ENCODE data around the gene MEGF8. TPM values are rescaled to one million over a fixed set of nuclear protein-coding genes. Genes with fewer than 3 reads are reported as not detected.

MEGF8 gene
- polyA plus RNA-seq, 4 donors, result 32.5 to 48.3 (median 35.7) TPM

DNA sequence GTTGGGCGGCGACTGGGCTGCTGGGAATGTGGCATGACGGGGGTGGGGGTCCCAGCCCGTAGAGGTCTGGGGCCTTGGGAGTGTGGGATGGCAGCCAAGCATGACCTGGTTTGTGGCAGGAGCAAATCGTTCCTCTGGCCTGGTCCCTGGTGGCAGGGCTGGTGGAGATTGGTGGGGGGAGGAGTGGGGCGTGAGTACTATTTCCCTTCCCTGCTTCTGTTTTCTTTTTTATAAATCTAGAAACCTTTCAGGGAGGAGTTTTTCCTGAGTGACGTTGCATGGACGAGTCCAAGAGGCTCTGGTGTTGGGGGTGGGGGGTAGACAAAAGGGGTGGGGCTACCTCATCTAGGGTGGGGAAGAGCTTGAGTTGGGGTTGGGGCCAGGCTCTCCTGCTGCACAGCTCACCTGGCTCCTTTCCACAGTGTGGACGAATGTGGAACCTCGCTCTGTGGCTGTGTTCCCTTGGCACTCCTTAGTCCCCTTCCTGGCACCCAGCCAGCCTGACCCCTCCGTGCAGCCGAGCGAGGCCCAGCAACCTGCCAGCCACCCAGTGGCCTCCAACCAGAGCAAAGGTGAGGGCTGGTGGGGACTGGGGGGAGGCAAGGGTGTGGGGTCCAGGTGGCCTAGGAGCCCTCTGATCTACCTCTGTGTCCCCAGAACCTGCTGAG is 39.0 kb upstream of the MEGF8 start:
- no peak for DNase-seq (ENCODE audit: low read depth in 4 of 4, low spot score in 3 of 4)

DNA sequence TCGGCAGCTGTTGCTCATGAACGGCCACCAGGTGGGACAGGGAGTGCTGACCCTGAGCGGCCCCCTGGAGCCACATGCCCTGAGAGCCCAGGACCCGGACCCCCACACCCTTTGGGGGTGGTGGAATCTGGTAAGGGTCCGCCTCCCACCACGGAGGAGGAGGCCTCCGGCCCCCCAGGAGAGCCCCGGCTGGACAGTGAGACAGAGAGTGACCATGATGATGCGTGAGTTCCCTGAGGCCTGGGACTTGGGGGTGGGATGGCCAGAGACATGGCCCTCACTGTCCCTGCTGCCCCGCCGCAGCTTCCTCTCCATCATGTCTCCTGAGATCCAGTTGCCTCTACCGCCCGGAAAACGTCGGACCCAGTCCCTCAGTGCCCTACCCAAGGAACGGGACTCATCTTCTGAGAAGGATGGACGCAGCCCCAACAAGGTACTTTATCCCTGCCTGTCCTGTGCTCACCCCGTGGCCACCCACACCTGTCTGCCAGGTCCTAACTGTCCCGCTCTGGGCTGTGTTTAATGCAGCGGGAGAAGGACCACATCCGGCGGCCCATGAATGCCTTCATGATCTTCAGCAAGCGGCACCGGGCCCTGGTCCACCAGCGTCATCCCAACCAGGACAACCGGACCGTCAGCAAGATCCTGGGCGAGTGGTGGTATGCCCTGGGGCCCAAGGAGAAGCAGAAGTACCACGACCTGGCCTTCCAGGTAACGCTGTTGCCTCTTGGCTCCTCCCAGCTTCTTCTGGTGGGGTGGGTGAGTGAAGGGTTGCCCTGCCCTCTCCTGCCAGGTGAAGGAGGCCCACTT is 38.2 kb upstream of the MEGF8 start:
- DNase-seq (ENCODE audit: low read depth in 4 of 4, low spot score in 3 of 4), result no peak

DNA sequence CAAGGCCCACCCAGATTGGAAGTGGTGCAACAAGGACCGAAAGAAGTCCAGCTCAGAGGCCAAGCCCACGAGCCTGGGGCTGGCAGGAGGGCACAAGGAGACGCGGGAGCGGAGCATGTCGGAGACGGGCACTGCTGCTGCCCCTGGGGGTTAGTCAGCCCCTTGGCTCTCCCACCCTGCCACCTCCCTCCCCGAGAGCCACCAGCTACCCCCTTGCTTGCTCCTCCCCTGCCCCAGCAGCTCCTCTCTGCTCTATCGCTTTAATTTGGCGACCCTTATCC is 37.7 kb upstream of the MEGF8 start:
- DNase-seq (ENCODE audit: low read depth in 4 of 4, low spot score in 3 of 4), result no peak

DNA sequence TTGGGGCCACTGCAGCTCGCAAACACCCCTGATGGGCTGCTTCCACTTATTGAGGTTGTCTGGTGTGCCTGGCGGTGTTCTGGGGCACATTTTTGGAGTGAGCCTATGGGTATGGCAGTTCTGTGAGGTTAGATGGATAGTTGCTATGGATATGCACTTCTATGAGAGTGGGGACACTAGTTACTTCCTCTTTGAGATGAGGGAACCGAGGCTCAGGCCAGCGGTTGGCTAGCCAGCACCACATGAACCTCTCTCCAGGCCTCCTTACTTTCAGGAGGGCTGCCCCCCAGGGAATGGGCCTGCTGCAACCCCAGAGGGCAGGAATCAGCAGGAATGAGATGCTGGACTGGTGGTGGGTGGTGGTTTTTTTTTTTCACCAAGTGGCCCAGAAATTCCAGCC is 37.0 kb upstream of the MEGF8 start:
- DNase-seq (ENCODE audit: low read depth in 4 of 4, low spot score in 3 of 4), result no peak

DNA sequence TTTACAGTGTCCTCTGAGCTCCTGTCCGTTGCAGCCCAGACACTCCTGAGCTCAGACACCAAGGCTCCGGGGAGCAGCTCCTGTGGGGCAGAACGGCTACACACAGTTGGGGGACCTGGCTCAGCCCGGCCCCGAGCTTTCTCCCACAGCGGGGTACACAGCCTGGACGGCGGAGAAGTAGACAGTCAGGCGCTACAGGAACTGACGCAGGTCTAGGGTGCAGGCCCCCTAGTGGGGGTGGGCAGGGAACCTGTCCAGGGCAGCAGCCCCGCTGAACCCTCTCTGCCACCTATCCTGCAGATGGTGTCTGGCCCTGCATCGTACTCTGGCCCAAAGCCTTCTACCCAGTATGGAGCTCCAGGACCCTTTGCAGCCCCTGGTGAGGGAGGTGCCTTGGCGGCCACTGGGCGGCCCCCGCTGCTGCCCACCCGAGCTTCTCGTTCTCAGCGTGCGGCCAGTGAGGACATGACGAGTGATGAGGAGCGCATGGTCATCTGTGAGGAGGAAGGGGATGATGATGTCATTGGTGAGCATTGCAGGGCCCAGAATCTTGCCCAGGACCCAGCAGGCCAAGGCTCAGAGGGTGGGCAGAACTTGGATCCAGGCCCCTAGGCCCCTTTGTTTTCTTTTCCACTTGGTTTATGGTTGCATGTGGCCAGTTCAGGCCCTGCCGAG is 36.4 kb upstream of the MEGF8 start:
- no peak for DNase-seq (ENCODE audit: low read depth in 4 of 4, low spot score in 3 of 4)

DNA sequence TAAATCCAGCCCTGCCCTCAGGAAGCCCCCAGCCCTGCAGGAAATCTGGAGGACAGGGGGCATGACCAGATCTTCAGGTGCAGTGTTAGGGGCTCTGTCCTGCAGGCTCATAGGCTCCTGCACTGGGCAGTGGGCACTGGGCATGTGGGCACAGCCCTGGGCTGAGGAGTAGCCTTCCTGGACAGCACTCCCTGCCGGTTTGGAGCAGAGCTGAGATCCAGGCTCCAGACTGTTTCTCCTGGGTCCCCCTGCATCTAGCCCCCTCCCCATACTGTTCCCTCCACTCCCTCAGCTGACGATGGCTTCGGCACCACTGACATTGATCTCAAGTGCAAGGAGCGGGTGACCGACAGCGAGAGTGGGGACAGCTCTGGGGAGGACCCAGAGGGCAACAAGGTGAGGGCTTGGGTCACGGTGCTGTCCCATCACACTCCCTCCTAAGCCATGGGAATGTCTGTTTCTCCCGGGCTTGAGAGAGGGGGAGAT is 35.8 kb upstream of the MEGF8 start:
- no peak for DNase-seq (ENCODE audit: low read depth in 4 of 4, low spot score in 3 of 4)

DNA sequence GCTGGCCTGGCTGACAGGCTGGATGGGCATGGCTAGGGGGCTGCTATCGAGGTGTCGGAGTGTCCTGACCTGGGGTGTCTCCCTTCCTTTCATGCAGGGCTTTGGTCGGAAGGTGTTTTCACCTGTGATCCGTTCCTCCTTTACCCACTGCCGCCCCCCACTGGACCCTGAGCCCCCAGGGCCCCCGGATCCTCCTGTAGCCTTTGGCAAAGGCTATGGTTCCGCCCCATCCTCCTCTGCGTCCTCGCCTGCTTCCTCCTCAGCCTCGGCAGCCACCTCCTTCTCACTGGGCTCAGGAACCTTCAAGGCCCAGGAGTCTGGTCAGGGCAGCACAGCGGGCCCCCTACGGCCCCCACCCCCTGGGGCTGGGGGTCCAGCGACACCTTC is 35.3 kb upstream of the MEGF8 start:
- DNase-seq (ENCODE audit: low read depth in 4 of 4, low spot score in 3 of 4), result no peak

DNA sequence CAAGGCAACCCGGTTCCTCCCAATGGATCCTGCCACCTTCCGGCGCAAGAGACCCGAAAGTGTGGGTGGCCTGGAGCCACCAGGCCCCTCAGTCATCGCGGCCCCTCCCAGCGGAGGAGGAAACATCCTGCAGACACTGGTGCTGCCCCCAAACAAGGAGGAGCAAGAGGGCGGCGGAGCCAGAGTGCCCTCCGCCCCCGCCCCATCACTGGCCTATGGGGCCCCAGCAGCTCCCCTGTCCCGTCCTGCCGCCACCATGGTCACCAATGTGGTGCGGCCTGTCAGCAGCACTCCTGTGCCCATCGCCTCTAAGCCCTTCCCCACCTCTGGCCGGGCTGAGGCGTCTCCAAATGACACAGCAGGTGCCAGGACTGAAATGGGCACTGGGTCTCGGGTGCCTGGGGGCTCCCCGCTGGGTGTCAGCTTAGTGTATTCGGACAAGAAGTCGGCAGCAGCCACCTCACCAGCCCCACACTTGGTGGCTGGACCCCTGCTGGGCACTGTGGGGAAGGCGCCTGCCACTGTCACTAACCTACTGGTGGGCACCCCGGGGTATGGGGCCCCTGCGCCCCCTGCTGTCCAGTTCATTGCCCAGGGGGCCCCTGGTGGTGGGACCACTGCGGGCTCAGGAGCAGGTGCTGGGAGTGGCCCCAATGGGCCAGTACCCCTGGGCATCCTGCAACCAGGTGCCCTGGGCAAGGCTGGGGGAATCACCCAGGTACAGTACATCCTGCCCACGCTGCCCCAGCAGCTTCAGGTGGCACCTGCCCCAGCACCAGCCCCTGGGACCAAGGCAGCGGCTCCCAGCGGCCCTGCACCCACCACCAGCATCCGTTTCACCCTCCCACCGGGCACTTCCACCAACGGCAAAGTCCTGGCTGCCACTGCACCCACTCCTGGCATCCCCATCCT is 34.7 kb upstream of the MEGF8 start:
- DNase-seq (ENCODE audit: low read depth in 4 of 4, low spot score in 3 of 4), result no peak

DNA sequence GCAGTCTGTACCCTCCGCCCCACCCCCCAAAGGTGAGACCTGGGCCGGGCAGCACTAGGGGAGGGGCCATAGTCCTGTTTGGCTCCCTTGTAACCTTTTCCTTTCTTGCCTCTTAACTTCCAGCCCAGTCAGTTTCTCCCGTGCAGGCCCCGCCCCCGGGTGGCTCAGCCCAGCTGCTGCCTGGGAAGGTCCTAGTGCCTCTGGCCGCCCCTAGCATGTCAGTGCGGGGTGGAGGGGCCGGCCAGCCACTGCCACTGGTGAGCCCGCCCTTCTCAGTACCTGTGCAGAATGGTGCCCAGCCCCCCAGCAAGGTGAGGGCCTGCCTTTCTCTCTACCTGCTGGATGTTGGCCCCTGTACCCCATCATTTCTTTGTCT is 34.0 kb upstream of the MEGF8 start:
- DNase-seq (ENCODE audit: low read depth in 4 of 4, low spot score in 3 of 4), result no peak

DNA sequence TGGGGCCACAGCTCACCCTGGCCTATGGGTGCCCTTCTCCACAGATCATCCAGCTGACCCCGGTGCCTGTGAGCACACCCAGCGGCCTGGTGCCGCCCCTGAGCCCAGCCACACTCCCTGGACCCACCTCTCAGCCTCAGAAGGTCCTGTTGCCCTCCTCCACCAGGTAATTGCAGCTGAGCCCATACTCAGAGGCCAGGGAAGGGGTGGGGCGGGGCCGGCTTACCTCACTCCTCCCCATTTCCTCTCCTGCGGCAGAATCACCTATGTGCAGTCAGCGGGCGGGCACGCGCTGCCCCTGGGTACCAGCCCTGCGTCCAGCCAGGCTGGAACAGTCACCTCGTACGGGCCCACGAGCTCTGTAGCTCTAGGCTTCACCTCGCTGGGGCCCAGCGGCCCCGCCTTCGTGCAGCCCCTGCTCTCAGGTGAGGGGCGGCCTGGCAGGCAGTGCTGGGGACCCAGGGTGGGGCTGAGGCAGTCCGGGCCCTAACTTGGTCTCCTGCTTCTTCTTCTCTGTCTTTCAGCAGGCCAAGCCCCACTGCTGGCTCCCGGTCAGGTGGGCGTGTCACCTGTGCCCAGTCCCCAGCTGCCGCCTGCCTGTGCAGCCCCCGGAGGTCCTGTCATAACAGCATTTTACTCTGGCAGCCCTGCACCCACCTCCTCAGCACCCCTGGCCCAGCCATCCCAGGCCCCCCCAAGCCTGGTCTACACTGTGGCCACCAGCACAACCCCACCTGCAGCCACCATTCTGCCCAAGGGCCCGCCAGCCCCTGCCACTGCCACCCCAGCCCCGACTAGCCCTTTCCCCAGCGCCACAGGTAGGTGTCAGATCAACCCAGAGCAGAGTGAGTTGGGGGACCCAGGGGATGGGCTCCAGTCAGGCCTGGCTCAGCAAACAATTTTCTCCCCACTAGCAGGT is 33.1 kb upstream of the MEGF8 start:
- DNase-seq (ENCODE audit: low read depth in 4 of 4, low spot score in 3 of 4), result no peak

DNA sequence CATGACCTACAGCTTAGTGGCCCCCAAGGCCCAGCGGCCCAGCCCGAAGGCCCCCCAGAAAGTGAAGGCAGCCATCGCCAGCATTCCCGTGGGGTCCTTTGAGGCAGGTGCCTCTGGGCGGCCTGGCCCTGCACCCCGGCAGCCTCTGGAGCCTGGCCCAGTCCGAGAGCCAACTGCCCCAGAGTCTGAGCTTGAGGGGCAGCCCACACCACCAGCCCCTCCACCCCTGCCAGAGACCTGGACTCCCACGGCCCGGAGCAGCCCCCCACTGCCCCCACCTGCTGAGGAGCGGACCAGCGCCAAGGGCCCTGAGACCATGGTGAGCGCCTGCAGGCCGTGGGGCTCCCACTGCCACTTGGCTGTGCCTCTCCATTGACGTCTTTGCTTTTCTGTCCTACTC is 32.5 kb upstream of the MEGF8 start:
- no peak for DNase-seq (ENCODE audit: low read depth in 4 of 4, low spot score in 3 of 4)

DNA sequence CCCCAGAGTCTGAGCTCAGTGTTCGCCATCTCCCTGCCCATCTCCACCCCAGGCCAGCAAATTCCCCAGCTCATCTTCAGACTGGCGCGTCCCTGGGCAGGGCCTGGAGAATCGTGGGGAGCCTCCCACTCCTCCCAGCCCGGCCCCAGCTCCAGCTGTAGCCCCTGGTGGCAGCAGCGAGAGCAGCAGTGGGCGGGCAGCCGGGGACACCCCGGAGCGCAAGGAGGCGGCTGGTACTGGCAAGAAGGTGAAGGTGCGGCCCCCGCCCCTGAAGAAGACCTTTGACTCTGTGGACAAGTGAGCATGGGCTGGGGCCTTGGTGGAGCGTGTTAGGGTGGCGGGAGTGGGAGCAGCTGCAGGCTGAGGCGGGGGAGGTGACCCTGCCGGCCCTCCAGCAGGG is 31.9 kb upstream of the MEGF8 start:
- no peak for DNase-seq (ENCODE audit: low read depth in 4 of 4, low spot score in 3 of 4)

DNA sequence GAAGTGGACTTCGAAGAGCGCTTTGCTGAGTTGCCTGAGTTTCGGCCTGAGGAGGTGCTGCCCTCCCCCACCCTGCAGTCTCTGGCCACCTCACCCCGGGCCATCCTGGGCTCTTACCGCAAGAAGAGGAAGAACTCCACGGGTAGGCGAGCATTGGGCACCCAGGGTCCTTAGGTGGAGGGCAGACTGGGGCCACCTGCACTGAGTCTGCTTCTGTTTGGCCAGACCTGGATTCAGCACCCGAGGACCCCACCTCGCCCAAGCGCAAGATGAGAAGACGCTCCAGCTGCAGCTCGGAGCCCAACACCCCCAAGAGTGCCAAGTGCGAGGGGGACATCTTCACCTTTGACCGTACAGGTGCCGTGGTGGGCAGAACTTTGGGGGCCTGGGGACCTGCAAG is 31.5 kb upstream of the MEGF8 start:
- no peak for DNase-seq (ENCODE audit: low read depth in 4 of 4, low spot score in 3 of 4)

DNA sequence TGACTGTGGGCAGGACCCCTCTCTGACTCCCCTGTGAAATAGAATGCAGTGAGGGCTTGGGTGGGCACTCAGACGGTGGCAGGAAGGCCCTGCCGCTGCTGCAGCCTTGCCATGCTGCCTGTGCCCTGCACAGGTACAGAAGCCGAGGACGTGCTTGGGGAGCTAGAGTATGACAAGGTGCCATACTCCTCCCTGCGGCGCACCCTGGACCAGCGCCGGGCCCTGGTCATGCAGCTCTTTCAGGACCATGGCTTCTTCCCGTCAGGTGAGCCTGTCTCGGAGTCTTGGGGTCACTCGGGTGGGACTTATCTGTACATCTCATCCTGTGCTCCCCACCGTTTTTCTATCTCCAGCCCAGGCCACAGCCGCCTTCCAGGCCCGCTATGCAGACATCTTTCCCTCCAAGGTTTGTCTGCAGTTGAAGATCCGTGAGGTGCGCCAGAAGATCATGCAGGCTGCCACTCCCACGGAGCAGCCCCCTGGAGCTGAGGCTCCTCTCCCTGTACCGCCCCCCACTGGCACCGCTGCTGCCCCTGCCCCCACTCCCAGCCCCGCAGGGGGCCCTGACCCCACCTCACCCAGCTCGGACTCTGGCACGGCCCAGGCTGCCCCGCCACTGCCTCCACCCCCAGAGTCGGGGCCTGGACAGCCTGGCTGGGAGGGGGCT is 30.8 kb upstream of the MEGF8 start:
- no peak for DNase-seq (ENCODE audit: low read depth in 4 of 4, low spot score in 3 of 4)

DNA sequence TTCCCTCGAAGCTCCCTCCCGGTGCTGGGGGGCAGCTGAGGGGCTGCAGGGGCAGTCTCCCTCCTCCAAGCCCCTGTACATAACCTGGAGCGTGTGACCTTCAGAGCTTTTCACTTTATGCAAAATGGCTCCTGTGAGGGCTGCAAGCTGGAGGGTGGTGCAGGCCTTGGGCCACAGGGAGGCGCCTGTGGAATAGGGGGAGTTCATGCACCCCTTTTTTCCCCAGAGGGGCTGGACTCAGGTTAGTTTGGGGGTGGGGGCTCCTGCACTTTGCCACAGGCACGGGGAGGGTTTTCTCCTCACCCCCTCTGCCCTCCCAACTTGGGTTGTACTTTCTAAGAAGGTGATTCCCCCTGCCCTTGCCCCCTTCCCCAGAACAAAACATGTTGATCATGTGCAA is 30.1 kb upstream of the MEGF8 start:
- DNase-seq (ENCODE audit: low read depth in 4 of 4, low spot score in 3 of 4), result no peak

DNA sequence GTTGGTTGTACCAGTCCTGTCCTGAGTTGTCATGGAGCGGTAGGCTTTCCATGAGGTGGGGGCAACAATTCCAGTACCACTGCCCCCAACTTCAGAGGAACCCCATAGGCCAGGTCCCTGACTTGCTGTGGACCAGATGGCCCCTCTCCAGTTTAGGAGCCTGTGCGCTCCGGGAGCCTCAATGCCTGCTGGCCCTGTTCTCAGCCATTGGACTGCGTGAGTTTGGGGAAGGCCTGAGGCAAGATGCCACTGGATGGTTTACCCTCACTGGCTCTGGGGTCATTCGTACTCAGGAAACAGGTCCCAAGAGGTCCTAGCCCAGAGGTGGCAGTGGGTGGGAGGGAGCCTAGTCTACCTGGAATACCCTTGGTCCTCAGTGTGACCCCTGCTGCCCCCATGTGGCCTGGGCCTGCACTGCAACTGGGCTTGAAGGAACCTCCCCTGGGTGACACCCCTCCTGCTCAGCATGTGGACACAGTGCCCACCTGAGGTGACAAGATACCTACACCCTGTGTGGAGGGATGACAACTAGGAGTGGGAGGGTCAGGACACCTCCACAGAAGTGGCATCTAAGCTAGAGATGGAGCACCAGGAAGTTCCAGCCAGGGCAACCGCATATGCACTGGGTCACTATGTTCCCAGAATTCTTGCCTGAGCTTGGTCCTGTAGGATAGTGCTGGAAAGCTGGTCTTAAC is 29.5 kb upstream of the MEGF8 start:
- DNase-seq (ENCODE audit: low read depth in 4 of 4, low spot score in 3 of 4), result no peak

DNA sequence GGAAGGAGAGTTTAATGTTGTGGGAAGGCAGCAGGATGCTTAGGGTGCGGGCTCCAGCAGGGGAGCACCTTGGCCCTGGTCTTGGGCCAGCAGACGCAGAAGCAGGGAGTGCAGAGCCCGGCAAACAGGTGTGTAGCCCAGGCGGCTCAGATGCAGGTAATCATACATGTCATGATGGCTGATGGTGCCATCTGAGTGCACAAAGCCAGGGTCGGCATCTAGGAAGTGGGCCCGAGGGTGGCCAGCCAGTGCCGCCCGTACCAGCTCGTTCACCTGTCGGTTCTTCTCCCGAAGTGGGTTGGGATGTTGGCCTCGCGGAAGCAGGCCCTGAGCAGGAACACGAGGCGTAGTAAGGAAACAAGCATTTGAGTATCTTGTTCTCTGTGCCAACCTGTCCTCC is 28.4 kb upstream of the MEGF8 start:
- no peak for DNase-seq (ENCODE audit: low read depth in 4 of 4, low spot score in 3 of 4)

DNA sequence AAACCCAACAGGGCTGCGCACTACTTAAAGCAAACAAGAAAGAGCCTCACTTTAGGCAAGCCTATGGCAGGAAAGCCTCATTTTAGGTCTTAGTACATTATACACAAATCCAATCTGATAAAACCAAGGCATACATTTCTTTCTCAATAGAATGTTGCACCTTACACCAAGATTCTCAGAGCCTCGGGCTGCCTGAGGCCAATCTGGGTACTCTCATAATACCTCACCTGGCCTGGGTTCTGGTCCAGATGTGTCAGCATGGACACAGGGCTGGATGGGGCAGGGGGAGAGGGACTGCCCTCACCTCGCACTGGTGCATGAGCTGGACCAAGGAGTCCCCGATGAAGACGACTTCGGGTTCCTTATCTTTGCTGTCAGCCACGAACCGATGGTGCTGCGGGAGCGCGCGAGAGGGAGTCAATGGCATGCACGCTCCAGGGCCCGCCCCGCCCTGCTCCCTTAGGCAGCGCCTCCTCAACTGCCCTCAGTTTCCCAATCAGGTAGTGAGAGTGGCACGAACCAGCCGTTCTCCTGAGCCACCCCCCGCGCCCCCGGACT is 23.7 kb upstream of the MEGF8 start, which contains the start of gene PRR19:
Gene PRR19, plus strand, starts transcription at position 487 of the 558 bp plus-strand sequence. CDS start 7,453 bp downstream, outside the sequence.
- no peak for DNase-seq (ENCODE audit: low read depth in 4 of 4, low spot score in 3 of 4)
